ENCODE results near the gene CNTNAP2. TPM values are rescaled to one million over a fixed set of nuclear protein-coding genes. Genes with fewer than 3 reads are reported as not detected.

CNTNAP2 gene
- total and polyA plus RNA-seq, 9 donors: 0.24 to 7.0 (median 1.5) TPM

DNA sequence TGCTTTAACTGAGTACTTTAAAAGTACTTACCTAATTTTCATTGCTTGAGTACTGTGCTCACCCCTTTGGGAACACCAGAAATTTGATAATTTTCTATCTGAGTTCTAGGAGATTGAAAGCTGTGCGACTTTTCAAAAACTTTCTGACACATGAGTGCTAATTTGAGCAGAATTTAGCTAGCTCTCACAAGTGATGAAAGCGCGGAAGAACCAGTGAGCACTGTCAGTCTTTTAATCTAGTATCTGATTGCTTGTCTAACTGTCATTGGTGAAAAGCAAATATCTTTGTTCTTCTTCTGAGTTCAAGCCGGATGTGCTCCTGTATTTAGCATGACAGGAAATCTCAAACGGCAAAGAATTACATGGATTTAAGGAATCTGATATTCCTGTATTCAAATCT lies 899.4 kb downstream of the CNTNAP2 start:
- TF ChIP-seq EP300 (IDR thresholded peaks at IDR 0.05): no peak
- TF ChIP-seq POLR2A (IDR thresholded peaks at IDR 0.05): no peak
- TF ChIP-seq, protein P1, sequence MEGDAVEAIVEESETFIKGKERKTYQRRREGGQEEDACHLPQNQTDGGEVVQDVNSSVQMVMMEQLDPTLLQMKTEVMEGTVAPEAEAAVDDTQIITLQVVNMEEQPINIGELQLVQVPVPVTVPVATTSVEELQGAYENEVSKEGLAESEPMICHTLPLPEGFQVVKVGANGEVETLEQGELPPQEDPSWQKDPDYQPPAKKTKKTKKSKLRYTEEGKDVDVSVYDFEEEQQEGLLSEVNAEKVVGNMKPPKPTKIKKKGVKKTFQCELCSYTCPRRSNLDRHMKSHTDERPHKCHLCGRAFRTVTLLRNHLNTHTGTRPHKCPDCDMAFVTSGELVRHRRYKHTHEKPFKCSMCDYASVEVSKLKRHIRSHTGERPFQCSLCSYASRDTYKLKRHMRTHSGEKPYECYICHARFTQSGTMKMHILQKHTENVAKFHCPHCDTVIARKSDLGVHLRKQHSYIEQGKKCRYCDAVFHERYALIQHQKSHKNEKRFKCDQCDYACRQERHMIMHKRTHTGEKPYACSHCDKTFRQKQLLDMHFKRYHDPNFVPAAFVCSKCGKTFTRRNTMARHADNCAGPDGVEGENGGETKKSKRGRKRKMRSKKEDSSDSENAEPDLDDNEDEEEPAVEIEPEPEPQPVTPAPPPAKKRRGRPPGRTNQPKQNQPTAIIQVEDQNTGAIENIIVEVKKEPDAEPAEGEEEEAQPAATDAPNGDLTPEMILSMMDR (IDR thresholded peaks at IDR 0.05): no peak
- H3K9me3 ChIP-seq: no peaks in the 10 kb centered on the region
- intact Hi-C loops (cut with DNase I): no loop called here
- H3K36me3 ChIP-seq: no peaks in the 10 kb centered on the region
- H3K4me1 ChIP-seq (ENCODE audit: insufficient read depth): no peaks in the 10 kb centered on the region
- no peaks in the 10 kb centered on the region for H3K27me3 ChIP-seq
- no peak overlapping the region for H3K4me3 ChIP-seq
- WGBS, 3 donors: 93 to 95% (median 94%) methylated on average over 5 of the region's 5 CpGs
- no peak overlapping the region for H3K27ac ChIP-seq
- no peak for DNase-seq

DNA sequence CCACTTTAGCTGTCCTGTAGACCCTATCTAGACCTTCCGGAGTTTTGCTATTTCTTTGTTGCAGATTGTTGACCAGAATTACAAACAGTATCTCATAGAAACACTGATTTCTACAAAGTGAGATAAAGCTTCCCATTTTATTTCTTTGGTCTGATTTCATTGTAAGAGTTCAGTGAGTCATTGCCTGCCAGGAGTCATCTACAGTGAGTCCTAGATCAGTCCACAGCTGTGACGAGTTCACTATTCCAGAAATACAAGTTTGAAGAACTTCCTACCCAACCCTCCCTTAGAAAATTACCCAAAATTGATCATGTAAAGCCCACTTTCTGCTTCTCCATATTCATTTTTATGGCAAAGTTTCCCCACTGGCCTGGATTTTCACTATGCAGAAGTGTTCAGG lies 905.5 kb downstream of the CNTNAP2 start:
- no peaks in the 10 kb centered on the region for H3K36me3 ChIP-seq
- no peaks in the 10 kb centered on the region for H3K27me3 ChIP-seq
- H3K9me3 ChIP-seq: no peaks in the 10 kb centered on the region
- H3K27ac ChIP-seq: no peak overlapping the region
- H3K4me1 ChIP-seq (ENCODE audit: insufficient read depth): no peaks in the 10 kb centered on the region
- no peak for DNase-seq
- TF ChIP-seq POLR2A (IDR thresholded peaks at IDR 0.05) (no peak), EP300 (IDR thresholded peaks at IDR 0.05) (no peak)
- intact Hi-C loops (cut with DNase I): no loop called here
- H3K4me3 ChIP-seq: no peak overlapping the region
- WGBS, 3 donors: 41 to 75% (median 60%) methylated on average over 2 of the region's 2 CpGs

DNA sequence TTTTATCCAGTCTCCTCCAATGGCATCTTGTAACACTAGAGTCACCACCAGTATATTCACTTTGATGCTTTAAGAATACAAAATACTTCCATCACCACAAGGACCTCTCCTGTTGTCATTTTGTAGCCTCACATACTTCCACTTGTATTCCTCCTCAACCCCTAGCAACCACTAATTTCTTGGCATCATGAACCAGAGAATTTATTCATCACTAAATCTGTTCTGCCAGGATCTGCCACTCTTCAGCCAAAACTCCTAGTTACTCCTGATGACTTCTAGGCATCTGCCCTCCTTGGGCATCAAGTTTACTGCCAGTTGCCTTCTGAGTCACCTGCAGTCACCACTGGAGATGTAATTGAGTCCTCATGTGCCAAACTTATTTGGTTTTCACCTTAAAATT lies 906.8 kb downstream of the CNTNAP2 start:
- Histone ChIP-seq H3K4me1 (ENCODE audit: insufficient read depth) (no peaks in the 10 kb centered on the region), H3K9me3 (no peaks in the 10 kb centered on the region), H3K27ac (no peak overlapping the region), H3K36me3 (no peaks in the 10 kb centered on the region), H3K4me3 (no peak overlapping the region), H3K27me3 (no peaks in the 10 kb centered on the region)
- DNase-seq: no peak
- intact Hi-C loops (cut with DNase I): no loop called here
- TF ChIP-seq EP300 (IDR thresholded peaks at IDR 0.05): no peak
- TF ChIP-seq POLR2A (IDR thresholded peaks at IDR 0.05): no peak
- TF ChIP-seq, protein P1 (IDR thresholded peaks at IDR 0.05): no peak

DNA sequence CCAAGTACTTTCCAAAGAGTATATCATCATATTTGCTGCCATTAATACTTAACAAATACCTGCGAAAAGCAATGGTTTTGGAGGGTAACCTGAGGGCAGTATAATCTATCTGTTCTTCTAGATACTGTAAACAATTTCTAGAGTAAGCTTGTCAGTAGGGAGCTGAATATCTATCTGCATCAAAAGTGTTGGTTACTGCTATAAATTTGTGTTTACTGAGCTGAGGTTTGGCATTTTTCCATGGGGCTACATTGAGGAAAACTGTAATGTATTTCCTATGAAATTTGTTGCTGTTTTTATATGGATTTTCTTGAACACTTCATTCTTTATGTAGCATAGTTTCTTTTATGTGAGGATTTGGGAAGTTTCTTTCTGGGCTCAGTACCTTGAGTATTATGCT lies 913.4 kb downstream of the CNTNAP2 start:
- Histone ChIP-seq H3K4me1 (ENCODE audit: insufficient read depth) (no peaks in the 10 kb centered on the region), H3K9me3 (no peaks in the 10 kb centered on the region), H3K4me3 (no peak overlapping the region), H3K36me3 (no peaks in the 10 kb centered on the region), H3K27ac (no peak overlapping the region), H3K27me3 (no peaks in the 10 kb centered on the region)
- intact Hi-C loops (cut with DNase I): no loop called here
- DNase-seq: no peak
- no peak for TF ChIP-seq POLR2A (IDR thresholded peaks at IDR 0.05)
- no peak for TF ChIP-seq EP300 (IDR thresholded peaks at IDR 0.05)
- TF ChIP-seq, protein P1 (IDR thresholded peaks at IDR 0.05): no peak
- whole genome bisulfite sequencing, 3 donors: 86 to 94% (median 94%) methylated on average over 1 of the region's 1 CpG

DNA sequence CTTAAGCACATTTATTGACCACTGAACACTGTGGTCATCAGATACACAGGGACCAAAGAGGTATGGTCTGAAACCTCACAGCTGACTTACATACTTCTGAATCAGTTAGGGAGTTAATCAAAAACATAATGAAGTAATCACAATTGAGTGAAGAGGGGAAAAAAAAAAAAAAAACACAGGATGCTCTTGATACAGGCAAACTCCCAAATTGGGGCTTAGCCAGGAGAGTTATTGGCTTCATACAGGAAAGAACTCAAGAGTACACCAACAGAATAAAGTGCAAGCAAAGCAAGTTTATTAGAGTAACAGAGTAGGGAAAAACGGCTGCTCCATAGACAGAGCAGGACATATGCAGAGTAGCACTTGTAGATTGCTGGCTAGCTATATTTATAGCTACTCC lies 917.0 kb downstream of the CNTNAP2 start:
- Histone ChIP-seq H3K9me3 (no peaks in the 10 kb centered on the region), H3K27ac (no peak overlapping the region), H3K4me3 (no peak overlapping the region), H3K36me3 (no peaks in the 10 kb centered on the region), H3K4me1 (ENCODE audit: insufficient read depth) (no peaks in the 10 kb centered on the region), H3K27me3 (no peaks in the 10 kb centered on the region)
- intact Hi-C loops (cut with DNase I): no loop called here
- WGBS, 3 donors: 19 to 33% (median 30%) methylated on average over 1 of the region's 1 CpG
- TF ChIP-seq, protein P1 (IDR thresholded peaks at IDR 0.05): no peak
- TF ChIP-seq POLR2A (IDR thresholded peaks at IDR 0.05) (no peak), EP300 (IDR thresholded peaks at IDR 0.05) (no peak)
- DNase-seq: no peak
